K562 treated with DMSO at 1 percent for 24 hours (cell line): Measurements from ENCODE around the gene ZNF587. TPM values are rescaled to one million over a fixed set of nuclear protein-coding genes. Genes with fewer than 3 reads are reported as not detected.

ENCODE experiments used
- total RNA-seq: library from RNA; unstranded; fragments of 300-600 nt; gene quantifications from 2 replicates; pipeline ENCODE4 v1.2.3, GENCODE V29; 2022; ENCODE audit warnings: low read depth; ENCODE audit not compliant: insufficient read depth

Gene ZNF587
- 6.6 and 7.5 TPM in 2 replicates for total RNA-seq

GRCh38 chr19:57849666-57850473 lies at the start of gene ZNF587:
TSS of gene ZNF587 (plus strand) at chr19:57849859. CDS start at chr19:57850039, 180 bp downstream.

GRCh38 chr19:57814505-57815246 lies 35.0 kb upstream of the ZNF587 start, which contains the start of gene ZNF552:
TSS of gene ZNF552 (minus strand) at chr19:57814913. CDS start at chr19:57814743, 170 bp downstream.

GRCh38 chr19:57830071-57830602 lies 19.5 kb upstream of the ZNF587 start, which contains the start of gene ZNF587B:
TSS of gene ZNF587B (plus strand) at chr19:57830299. CDS start at chr19:57830529, 230 bp downstream.

GRCh38 chr19:57888560-57889231 lies 39.0 kb downstream of the ZNF587 start, which contains the start of gene ZNF814:
TSS of gene ZNF814 (minus strand) at chr19:57889037. CDS start at chr19:57888802, 235 bp downstream.

Other genes starting within 250 kb of the ZNF587 start
- 3.5 and 10.0 TPM in 2 replicates for gene ZNF530, start 250.0 kb upstream of the ZNF587 start, total RNA-seq
- gene ZNF134, start 235.6 kb upstream of the ZNF587 start, total RNA-seq: 6.7 and 7.0 TPM in 2 replicates
- gene ZNF211, start 216.7 kb upstream of the ZNF587 start, total RNA-seq: 7.8 and 9.8 TPM in 2 replicates
- not detected in 2 replicates for gene ZSCAN4, start 180.9 kb upstream of the ZNF587 start, total RNA-seq
- gene ZNF551, start 167.9 kb upstream of the ZNF587 start, total RNA-seq: 2.8 and 3.5 TPM in 2 replicates
- not detected in 2 replicates for gene ZNF154, start 140.7 kb upstream of the ZNF587 start, total RNA-seq
- gene ZNF671, start 122.2 kb upstream of the ZNF587 start, total RNA-seq: 1.8 and 2.9 TPM in 2 replicates
- 7.1 and 8.3 TPM in 2 replicates for gene ZNF776, start 103.0 kb upstream of the ZNF587 start, total RNA-seq
- 2.1 and 5.2 TPM in 2 replicates for gene ZNF586, start 80.2 kb upstream of the ZNF587 start, total RNA-seq
- 4.8 TPM in 2 replicates for gene ZNF552, start 34.9 kb upstream of the ZNF587 start, total RNA-seq
- 2.4 and 3.1 TPM in 2 replicates for gene ZNF587B, start 19.6 kb upstream of the ZNF587 start, total RNA-seq
- gene ZNF814, start 39.2 kb downstream of the ZNF587 start, total RNA-seq: 2.6 and 2.7 TPM in 2 replicates
- 2.5 and 3.2 TPM in 2 replicates for gene ZNF417, start 66.7 kb downstream of the ZNF587 start, total RNA-seq
- 0.67 TPM in 1 of 2 replicates, not detected in the other for gene ZNF418, start 85.5 kb downstream of the ZNF587 start, total RNA-seq
- gene ZNF256, start 97.8 kb downstream of the ZNF587 start, total RNA-seq: 0.14 TPM in 1 of 2 replicates, not detected in the other
- gene C19orf18, start 124.7 kb downstream of the ZNF587 start, total RNA-seq: not detected in 2 replicates
- 0.90 and 1.2 TPM in 2 replicates for gene ZNF606, start 153.0 kb downstream of the ZNF587 start, total RNA-seq
- gene ZSCAN1, start 184.2 kb downstream of the ZNF587 start, total RNA-seq: not detected in 2 replicates
- 0.14 and 0.32 TPM in 2 replicates for gene ZNF135, start 209.4 kb downstream of the ZNF587 start, total RNA-seq
- 7.9 and 11.5 TPM in 2 replicates for gene ZSCAN18, start 248.4 kb downstream of the ZNF587 start, total RNA-seq